Hepatocyte (in vitro differentiated cells): ENCODE data around the gene RP9. TPM values are rescaled to one million over a fixed set of nuclear protein-coding genes. Genes with fewer than 3 reads are reported as not detected.

Experiments used
- DNase-seq: peaks from one replicate; pipeline ENCODE4 v3.0.0-alpha.2; 2016; ENCODE audit warnings: low spot score
- H2AFZ ChIP-seq: fragments of 200-600 bp; sonication (generic); 2 replicates; pipeline ENCODE4 v1.6.0; 2016; ENCODE audit warnings: antibody characterized with exemption, mild to moderate bottlenecking
- H3K27ac ChIP-seq: fragments of 200-600 bp; sonication (generic); 2 replicates; pipeline ENCODE4 v1.5.1; 2016; ENCODE audit warnings: mild to moderate bottlenecking
- H3K27me3 ChIP-seq: fragments of 200-600 bp; sonication (generic); 2 replicates; pipeline ENCODE4 v1.6.1; 2016
- H3K36me3 ChIP-seq: fragments of 200-600 bp; sonication (generic); replicated peaks from 2 replicates; pipeline ENCODE4 v1.5.1; 2016; ENCODE audit warnings: low read depth; ENCODE audit not compliant: insufficient read depth
- H3K4me1 ChIP-seq: fragments of 200-600 bp; sonication (generic); 2 replicates; pipeline ENCODE4 v1.5.1; 2016; ENCODE audit warnings: mild to moderate bottlenecking, moderate library complexity; ENCODE audit not compliant: insufficient read depth
- H3K4me2 ChIP-seq: fragments of 200-600 bp; sonication (generic); 2 replicates; pipeline ENCODE4 v1.6.0; 2016
- H3K4me3 ChIP-seq: fragments of 200-600 bp; sonication (generic); 2 replicates; pipeline ENCODE4 v1.5.1; 2016; ENCODE audit warnings: mild to moderate bottlenecking
- H3K79me2 ChIP-seq: fragments of 200-600 bp; sonication (generic); 2 replicates; pipeline ENCODE4 v1.6.0; 2017; ENCODE audit warnings: mild to moderate bottlenecking
- H3K9me2 ChIP-seq: fragments of 200-600 bp; sonication (generic); replicated peaks from 2 replicates; pipeline ENCODE4 v1.6.0; 2017; ENCODE audit warnings: mild to moderate bottlenecking; ENCODE audit not compliant: insufficient read depth
- H3K9me3 ChIP-seq: fragments of 200-600 bp; sonication (generic); 2 replicates; pipeline ENCODE4 v1.5.1; 2016; ENCODE audit warnings: low read depth, mild to moderate bottlenecking
- H4K20me1 ChIP-seq: fragments of 200-600 bp; sonication (generic); 2 replicates; pipeline ENCODE4 v1.6.0; 2016; ENCODE audit warnings: mild to moderate bottlenecking; ENCODE audit not compliant: insufficient read depth, poor library complexity, severe bottlenecking
- CTCF ChIP-seq: fragments of 200-600 bp; sonication (generic); IDR thresholded peaks from 2 replicates; pipeline ENCODE4 v1.5.1; 2016; ENCODE audit warnings: antibody characterized with exemption, mild to moderate bottlenecking; ENCODE audit not compliant: poor library complexity
- EZH2 ChIP-seq: fragments of 200-600 bp; sonication (generic); IDR thresholded peaks from 2 replicates; pipeline ENCODE4 v1.6.1; 2016; ENCODE audit warnings: antibody characterized with exemption, mild to moderate bottlenecking, borderline replicate concordance
- EZH2phosphoT487 ChIP-seq: fragments of 200-600 bp; sonication (generic); IDR thresholded peaks from one replicate; pipeline ENCODE4 v1.6.1; 2018; ENCODE audit warnings: antibody characterized with exemption, mild to moderate bottlenecking, low read depth, moderate library complexity; ENCODE audit not compliant: unreplicated experiment, severe bottlenecking
- WGBS: methylation state at CpG from one replicate; pipeline ENCODE4 v1.1.6; 2016; ENCODE audit warnings: low lambda C conversion rate; ENCODE audit errors: missing lambda C conversion rate; 5-methylcytosine and 5-hydroxymethylcytosine counted together
- polyA plus RNA-seq: library from polyadenylated mRNA; unstranded; fragments of >200 nt; fragmentation: Nextera tagmentation; extraction: Ambion mirVana; gene quantifications from 2 replicates; pipeline ENCODE4 v1.2.1, GENCODE V29; 2016
- total RNA-seq: library from RNA; depleted of rRNA; stranded (reverse); fragments of >200 nt; gene quantifications from 2 replicates; pipeline ENCODE4 v1.2.3, GENCODE V29; 2014

RP9 gene
- total and polyA plus RNA-seq, 2 experiments from 2014 or later: 12.5 to 18.7 TPM

- H3K79me2 ChIP-seq: no peaks in the 10 kb centered on the region
- H3K9me2 ChIP-seq: no peaks in the 10 kb centered on the region
- H3K4me3 ChIP-seq: no peak overlapping the region
- H3K9me3 ChIP-seq: no peaks in the 10 kb centered on the region
- no peak overlapping the region for H2AFZ ChIP-seq
- no peaks in the 10 kb centered on the region for H3K36me3 ChIP-seq
- H3K27me3 ChIP-seq: no peaks in the 10 kb centered on the region
- H3K4me1 ChIP-seq: peaks cover 4% of the 10 kb centered on the region
- TF ChIP-seq EZH2phosphoT487: no peak
- TF ChIP-seq CTCF: no peak
- no peaks in the 10 kb centered on the region for H4K20me1 ChIP-seq
- no peak overlapping the region for H3K4me2 ChIP-seq
- no peak overlapping the region for H3K27ac ChIP-seq
- 86% methylated on average over 2 of the region's 2 CpGs for WGBS
- no peak for DNase-seq
Observed at GRCh38 chr7:33156441-33156840, 47.2 kb upstream of the RP9 start.

GRCh38 chr7:33155811-33156210, 46.6 kb upstream of the RP9 start:
- Histone ChIP-seq H3K27ac (no peak overlapping the region), H3K4me3 (no peak overlapping the region), H3K36me3 (no peaks in the 10 kb centered on the region), H4K20me1 (no peaks in the 10 kb centered on the region), H3K79me2 (no peaks in the 10 kb centered on the region), H3K4me2 (no peak overlapping the region), H3K9me3 (no peaks in the 10 kb centered on the region), H3K4me1 (peaks cover 4% of the 10 kb centered on the region), H3K27me3 (no peaks in the 10 kb centered on the region), H2AFZ (no peak overlapping the region), H3K9me2 (no peaks in the 10 kb centered on the region)
- TF ChIP-seq EZH2: peak; percentile 22
- TF ChIP-seq CTCF: no peak
- 91% methylated on average over 2 of the region's 2 CpGs for WGBS
- no peak for DNase-seq

- H3K4me2 ChIP-seq: no peak overlapping the region
- no peak overlapping the region for H3K27ac ChIP-seq
- no peaks in the 10 kb centered on the region for H3K36me3 ChIP-seq
- H3K9me3 ChIP-seq: no peaks in the 10 kb centered on the region
- no peaks in the 10 kb centered on the region for H4K20me1 ChIP-seq
- no peaks in the 10 kb centered on the region for H3K9me2 ChIP-seq
- WGBS: 49% methylated on average over 3 of the region's 3 CpGs
- no peak overlapping the region for H3K4me3 ChIP-seq
- H3K79me2 ChIP-seq: no peaks in the 10 kb centered on the region
- DNase-seq: no peak
- H2AFZ ChIP-seq: no peak overlapping the region
- H3K27me3 ChIP-seq: no peaks in the 10 kb centered on the region
- no peaks in the 10 kb centered on the region for H3K4me1 ChIP-seq
- TF ChIP-seq EZH2 (no peak), CTCF (no peak), EZH2phosphoT487 (no peak)
Observed at GRCh38 chr7:33152087-33152486, 42.9 kb upstream of the RP9 start.

- Histone ChIP-seq H3K9me2 (no peaks in the 10 kb centered on the region), H3K36me3 (no peaks in the 10 kb centered on the region), H3K4me3 (no peak overlapping the region), H4K20me1 (no peaks in the 10 kb centered on the region), H3K27me3 (no peaks in the 10 kb centered on the region), H2AFZ (no peak overlapping the region), H3K27ac (no peak overlapping the region), H3K4me2 (no peak overlapping the region), H3K9me3 (peaks cover 5% of the 10 kb centered on the region), H3K79me2 (no peaks in the 10 kb centered on the region), H3K4me1 (no peaks in the 10 kb centered on the region)
- no peak for DNase-seq
- WGBS: 84% methylated on average over 5 of the region's 5 CpGs
- TF ChIP-seq CTCF (no peak), EZH2phosphoT487 (no peak), EZH2 (no peak)
Observed at GRCh38 chr7:33145156-33145555, 36.0 kb upstream of the RP9 start.
